GM18873 (cell line): Measurements from ENCODE around the gene HP.
"Not testable (repeated sequence)": the region's sequence is repeated elsewhere in the genome, so short reads cannot be mapped to it uniquely, and the experiment has no call there.

Source experiments
- ATAC-seq: cut with Tn5 transposase; IDR thresholded peaks from one replicate; pipeline ENCODE4 v1.9.1; 2021; ENCODE audit warnings: mild to moderate bottlenecking, moderate library complexity, moderate number of reproducible peaks; ENCODE audit not compliant: unreplicated experiment, low FRiP score

The HP gene

GRCh38 chr16:72042157-72042660, 12.1 kb upstream of the HP start:
- no peak for ATAC-seq

GRCh38 chr16:72043058-72043457, 11.2 kb upstream of the HP start:
- ATAC-seq = no peak

DNA sequence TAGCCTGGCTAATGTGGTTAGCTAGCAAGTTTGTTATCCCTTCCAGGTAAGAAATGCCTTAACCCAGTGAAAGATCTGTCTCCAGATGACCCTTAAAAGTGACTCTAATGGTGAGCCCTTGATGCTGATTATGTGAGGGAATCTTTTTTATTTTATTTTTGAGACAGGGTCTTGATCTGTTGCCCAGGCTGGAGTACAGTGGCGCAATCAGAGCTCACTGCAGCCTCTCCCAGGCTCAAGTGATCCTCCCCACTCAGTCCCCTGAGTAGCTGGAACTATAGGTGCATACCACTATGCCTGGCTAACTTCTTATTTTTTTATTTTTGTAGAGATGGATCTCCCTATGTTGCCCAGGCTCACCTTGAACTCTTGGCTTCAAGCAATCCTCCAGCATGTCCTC, 10.8 kb upstream of the HP start:
- no peak for ATAC-seq

DNA sequence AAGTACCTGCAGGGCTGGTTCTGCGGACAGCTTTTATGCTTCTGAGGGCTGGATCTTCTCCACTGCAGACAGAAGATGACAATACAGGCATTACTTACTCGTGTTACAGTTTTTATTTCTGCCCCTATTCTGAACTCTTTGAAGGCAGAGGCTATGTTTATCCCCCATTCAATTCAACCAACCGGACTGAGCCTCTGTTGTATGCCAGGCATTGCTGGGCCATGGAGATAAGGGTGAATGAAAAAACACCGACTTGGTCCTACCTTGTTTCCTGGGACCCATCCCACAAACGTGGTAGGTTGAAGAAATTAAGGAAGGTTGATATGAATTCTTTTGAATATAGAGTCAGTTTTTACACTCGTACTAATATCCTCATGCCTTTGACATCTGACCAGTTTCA, 10.0 kb upstream of the HP start:
- ATAC-seq = no peak

- ATAC-seq = no peak
Observed at GRCh38 chr16:72044825-72045359, 9.4 kb upstream of the HP start.

DNA sequence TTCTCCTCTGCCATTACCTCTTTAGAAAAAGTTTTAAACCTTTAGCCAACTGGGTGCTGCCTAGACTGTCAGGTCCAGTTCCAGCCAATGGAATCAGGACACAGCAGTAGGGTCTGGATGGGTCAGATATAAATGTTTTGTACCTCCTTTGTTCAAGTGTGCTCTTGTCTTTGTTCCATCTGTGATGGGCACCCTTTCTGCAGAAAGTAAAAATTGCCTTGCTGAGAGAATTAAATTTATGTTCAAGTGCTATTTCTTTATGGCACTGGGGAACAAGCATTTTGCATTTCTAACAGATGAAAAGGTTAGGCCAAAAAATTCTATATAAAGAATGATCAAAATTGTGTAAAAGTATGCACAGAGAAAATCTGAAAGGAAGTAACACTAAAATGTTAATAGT, 5.2 kb upstream of the HP start:
- no peak for ATAC-seq

DNA sequence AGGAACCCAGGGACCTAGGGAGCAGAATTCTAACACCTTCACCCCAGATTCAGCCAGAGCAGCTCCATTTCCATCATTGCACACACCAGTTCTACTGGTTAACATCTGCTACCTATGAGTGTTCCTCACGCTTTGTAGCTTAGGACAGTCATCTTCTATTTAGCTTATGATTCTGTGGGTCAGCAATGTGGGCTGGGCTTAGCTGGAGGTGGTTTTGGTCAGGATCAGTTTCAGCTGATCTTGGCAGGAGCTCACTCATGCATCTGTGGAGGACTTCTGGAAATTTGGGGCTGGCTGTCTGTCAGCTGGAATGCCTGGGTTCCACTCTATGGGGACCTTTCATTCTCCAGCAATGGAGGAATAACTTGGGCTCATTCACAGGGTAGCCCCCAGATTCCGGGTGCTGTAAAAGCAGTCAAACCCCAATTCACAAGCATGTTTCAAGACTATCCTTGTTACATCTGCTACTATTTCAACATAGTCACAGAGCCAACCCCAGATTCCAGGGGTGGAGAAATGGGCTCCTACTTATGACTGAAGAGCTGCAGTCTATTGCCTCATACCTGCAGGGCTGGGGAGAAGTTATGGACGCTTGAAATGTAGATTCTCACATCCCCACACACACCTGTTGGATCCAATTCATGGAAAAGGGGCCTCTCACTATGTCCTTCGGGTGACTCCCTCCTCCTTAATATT, 3.4 kb upstream of the HP start:
- ATAC-seq = no peak

GRCh38 chr16:72051818-72052217, 2.5 kb upstream of the HP start:
- no peak for ATAC-seq

- ATAC-seq = no peak
Observed at GRCh38 chr16:72055911-72056310, 1.6 kb downstream of the HP start.

DNA sequence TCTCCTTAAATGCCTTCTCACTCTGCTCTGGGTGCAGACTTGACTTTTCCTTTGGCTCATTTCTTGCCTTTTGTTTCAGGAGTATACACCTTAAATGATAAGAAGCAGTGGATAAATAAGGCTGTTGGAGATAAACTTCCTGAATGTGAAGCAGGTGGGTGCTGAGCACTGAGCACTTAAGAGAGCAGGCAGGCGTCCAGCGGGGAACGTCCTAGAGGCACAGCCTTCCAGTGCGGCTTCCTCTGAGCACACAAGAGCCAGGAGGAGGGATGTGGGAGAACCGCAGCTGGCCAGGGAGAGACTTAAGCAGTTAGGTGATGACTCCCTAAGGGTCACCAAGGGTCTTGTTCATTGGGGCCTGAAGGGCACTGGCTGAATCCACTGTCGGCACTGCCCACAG, 3.0 kb downstream of the HP start:
- not testable (repeated sequence) for ATAC-seq

DNA sequence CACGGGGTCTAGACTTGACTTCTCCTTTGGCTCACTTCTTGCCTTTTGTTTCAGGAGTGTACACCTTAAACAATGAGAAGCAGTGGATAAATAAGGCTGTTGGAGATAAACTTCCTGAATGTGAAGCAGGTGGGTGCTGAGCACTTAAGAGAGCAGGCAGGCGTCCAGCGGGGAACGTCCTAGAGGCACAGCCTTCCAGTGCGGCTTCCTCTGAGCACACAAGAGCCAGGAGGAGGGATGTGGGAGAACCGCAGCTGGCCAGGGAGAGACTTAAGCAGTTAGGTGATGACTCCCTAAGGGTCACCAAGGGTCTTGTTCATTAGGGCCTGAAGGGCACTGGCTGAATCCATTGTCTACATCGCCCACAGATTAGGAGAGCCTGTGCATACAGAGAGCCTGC, 4.8 kb downstream of the HP start:
- not testable (repeated sequence) for ATAC-seq

GRCh38 chr16:72060405-72060804, 6.1 kb downstream of the HP start:
- no peak for ATAC-seq

DNA sequence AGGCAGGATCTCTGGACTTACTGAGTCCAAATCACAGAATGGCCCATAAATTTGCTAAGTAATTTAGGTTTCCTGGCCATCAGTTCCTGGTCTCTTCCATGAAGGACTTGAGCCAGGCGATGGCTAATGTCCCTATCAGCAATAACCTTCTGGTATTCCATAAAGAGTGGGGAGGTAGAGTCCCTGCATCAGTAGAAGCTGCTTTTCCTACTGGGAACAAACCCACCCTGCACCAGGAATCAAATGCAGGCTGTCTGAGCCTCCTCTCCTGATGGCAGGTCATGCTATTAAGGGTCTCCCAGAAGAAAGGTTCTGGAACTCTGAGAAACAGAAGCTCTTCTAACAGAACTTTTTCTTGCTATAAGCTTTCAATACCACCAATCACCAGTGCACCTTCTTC, 7.3 kb downstream of the HP start:
- ATAC-seq = no peak

DNA sequence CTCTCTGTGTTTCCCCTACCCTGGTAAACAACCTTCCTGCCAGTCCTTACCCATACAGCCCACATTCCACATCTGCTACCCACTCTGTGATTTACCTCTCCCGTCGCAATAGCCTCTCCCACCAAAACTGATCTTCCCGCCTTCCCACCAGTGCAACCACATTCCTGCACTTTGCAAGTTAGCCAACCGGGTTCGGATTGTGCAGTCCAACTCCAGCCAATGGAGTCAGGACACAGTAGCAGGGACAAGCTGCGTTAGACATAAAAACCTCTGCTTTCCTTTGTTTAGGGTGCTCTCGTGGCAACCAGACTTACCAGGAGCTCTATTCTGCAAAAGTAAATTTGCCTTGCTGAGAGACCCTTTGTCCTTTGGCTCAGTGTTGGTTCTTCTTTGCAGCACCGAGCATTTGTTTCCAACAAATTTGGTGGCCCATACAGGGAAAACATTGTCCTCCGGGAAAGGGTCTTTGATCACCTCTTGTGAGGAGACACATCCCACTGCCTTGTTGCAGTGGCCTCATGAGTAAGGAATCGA, 10.1 kb downstream of the HP start:
- ATAC-seq = no peak

DNA sequence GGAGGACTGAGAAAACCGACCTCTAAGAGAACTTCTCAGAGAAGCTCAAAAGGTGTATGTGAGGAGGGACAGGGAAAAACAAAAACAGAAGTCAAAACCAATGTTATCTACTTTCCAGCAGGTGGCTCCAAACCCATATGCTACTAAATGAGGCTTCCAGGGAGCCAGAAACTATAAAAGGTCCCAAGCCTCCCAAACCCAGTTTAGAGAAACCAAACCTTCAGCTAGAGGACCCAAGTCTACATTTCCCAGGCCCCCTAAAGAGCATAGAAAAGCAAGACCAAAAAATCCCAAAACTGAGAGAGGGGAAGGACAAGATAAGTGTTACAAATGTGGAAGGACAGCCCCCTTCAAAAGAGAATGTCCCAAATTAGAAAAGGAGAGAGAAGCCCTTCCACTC, 12.4 kb downstream of the HP start:
- no peak for ATAC-seq

DNA sequence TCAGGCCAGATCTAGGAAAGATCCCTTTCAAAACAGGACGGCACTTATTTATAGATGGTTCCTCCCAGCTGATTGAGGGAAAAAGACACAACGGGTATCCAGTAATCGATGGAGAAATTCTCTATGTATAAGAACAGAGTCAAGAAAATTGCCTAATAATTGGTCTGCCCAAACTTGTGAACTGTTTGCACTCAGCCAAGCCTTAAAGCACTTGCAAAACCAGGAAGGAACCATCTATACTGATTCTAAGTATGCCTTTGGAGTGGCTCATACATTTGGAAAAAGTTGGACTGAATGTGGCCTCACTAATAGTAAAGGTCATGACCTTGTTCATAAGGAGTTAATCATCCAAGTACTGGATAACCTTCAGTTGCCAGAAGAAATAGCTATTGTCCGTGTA, 14.6 kb downstream of the HP start:
- no peak for ATAC-seq

DNA sequence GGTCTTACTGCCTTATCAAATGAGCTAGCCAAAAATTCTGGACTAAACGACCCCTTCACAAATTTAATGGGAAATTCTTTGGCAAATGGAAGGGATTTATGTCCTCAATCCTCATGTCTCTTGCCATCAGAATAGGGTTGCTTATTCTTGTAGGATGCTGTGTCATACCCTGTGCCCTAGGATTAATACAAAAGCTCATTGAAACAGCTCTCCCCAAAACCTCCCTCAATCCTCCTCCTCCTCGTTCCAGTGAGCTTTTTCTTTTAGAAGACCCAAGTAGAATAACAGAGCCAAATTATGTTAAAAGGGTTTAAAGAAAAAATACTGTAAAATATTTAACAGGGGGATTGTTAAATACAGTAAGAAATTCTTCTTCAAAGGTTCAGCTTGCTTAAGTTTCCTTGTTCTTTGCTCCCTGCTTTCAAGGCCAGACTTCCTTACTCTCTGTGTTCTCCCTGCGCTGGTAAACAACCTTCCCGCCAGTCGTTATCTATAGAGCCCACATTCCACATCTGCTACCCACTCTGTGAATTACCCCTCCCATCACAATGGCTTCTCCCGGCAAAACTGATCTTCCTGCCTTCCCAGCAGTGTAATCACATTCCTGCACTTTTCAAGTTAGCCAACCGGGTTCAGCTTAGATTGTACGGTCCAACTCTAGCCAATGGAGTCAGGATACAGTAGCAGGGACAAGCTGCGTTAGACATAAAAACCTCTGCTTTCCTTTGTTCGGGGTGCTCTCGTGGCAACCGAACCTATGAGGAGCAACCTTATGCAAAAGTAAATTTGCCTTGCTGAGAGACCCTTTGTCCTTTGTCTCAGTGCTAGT, 18.4 kb downstream of the HP start:
- ATAC-seq = no peak

DNA sequence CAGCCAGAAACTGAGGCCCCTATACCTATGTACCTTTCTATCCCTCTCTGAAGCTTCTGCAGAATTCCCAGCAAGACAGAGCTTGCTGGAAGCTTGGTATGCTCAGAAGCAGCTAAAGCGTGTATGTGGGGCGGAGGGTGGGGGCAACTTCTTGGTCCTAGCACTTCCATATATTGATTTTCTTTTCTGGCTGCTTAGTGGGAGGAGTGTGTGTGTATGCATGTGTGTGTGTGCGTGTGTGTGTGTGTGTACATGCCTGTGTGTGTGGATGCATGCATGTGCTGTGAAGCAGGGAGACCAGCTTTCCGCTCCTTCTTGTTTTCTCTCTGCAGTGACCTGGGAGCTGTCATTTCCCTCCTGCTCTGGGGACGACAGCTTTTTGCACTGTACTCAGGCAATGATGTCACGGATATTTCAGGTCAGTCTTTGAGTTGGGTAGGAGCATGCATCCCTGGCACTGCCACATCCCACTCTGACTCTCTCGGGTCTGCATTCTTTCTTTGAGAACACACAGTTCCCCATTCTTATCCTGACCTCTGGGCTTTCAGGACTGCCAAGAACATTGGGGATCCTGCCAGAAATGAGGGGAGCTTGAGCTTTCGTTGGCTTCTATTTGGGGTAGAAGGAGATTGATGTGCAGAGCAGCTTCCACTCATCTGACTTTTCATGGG, 19.4 kb downstream of the HP start:
- no peak for ATAC-seq

GRCh38 chr16:72075067-72075466, 20.8 kb downstream of the HP start:
- ATAC-seq = not testable (repeated sequence)

DNA sequence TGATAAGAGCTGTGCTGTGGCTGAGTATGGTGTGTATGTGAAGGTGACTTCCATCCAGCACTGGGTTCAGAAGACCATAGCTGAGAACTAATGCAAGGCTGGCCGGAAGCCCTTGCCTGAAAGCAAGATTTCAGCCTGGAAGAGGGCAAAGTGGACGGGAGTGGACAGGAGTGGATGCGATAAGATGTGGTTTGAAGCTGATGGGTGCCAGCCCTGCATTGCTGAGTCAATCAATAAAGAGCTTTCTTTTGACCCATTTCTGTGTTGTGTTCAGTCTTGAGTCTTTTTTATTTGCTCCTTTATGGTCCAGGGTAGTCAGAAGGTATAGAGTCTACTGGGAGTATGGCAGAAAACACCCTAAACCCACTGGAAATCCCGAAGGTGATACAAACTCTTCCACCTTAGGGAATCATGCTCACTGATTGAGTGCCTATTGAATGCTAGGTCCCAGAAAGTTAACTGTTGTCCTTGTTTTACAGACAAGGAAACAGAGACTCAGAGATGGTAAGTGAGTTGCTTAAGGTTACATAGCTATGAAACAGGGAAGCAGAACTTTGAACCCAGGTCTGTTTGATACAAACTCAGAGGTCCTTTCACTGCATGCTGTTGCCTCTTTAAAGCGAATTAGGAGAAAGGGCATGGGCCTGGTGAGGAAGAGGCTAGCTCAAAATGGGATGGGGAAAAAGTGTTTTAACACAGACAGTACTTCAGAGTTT, 22.8 kb downstream of the HP start:
- not testable (repeated sequence) for ATAC-seq
